Hematopoietic multipotent progenitor cell (in vitro differentiated cells): ENCODE results near the gene KCNAB1. TPM values are rescaled to one million over a fixed set of nuclear protein-coding genes. Genes with fewer than 3 reads are reported as not detected.

Experiments used
- DNase-seq, 3 donors: peaks; one replicate each; pipeline ENCODE4 v3.0.0-alpha.2; 2011 to 2015; ENCODE audit warnings: low read depth in 2 of 3, low spot score in 2 of 3
- total RNA-seq: library from RNA; depleted of rRNA; stranded (reverse); fragments of >200 nt; gene quantifications from one replicate; pipeline ENCODE4 v1.2.3, GENCODE V29; 2012

Gene KCNAB1
- total RNA-seq, 1 donor: not detected

DNA sequence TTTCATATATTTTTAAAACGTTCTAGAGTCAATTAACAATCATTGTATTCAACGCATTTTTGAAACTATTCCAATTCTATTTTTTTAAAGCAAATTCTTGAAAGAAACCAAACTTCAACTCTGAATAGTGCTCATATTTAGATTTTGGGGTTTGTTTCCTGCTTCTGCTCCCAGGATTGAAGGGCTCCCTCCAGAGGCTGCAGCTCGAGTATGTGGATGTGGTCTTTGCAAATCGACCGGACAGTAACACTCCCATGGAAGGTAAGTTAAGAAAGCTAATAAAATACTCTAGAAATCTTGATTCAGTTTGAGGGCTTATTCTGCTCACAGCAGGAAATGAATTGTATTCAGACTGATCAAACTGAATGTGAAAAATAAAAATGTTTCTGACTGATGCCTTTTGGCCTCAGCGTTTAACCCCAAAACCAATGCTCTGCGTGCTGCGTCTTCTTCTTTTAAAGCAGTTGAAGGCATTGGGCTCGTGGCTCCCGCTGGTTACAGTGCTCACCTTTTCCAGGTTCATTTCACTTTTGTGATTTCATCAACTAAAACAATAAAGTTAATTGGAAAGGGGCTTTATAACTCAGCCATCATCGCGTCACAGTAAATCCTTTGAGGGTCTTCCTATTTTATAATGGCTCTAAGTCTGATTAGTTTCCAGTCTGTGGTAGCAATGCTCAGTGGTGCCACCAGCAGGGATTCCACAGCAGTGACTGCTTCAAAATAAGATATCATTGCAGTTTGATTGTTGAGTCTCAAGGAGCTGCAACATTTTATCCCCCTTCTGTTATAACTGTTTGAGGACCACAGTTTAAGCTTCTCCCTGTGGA lies 354.4 kb downstream of the KCNAB1 start:
- DNase-seq: peak in 1 of 3 donors; percentile 46

DNA sequence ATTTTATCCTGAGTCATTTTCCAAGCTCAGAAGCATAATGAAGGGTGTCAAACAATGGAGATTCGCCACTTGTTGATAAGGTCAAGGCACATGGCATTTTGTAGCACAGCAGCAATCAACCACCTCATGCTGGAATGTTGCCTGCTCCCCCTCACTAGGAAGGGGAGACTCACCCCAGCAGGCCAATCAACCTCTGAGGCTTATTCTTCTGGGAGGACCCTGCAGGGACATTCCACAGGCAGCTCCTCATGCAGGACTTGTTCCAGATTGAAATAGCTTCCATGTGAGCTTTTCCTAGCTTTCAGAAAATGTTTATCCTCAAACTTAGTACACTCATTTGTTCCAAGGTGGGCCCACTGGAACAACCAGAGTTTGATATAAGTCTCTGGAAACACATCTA lies 356.9 kb downstream of the KCNAB1 start:
- no peak for DNase-seq

DNA sequence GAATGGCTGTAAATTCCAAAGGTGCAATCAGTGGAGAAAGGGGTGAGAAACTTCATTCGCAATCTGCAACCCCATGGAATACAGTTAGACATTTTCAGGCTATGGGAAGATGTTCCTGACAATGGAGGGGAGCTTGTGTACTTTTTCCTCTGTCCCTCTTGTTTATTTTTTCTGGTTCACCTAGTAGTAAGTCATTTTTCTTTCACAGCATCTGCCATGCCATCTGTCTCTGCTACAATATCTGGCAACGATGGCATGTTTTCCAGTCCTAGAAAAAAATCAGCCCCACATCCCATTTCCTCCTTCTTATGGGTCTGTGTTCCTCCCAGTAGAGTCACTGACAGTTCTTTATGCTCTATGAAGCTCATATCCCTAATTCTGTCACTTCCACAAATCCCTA lies 358.5 kb downstream of the KCNAB1 start:
- DNase-seq: no peak

DNA sequence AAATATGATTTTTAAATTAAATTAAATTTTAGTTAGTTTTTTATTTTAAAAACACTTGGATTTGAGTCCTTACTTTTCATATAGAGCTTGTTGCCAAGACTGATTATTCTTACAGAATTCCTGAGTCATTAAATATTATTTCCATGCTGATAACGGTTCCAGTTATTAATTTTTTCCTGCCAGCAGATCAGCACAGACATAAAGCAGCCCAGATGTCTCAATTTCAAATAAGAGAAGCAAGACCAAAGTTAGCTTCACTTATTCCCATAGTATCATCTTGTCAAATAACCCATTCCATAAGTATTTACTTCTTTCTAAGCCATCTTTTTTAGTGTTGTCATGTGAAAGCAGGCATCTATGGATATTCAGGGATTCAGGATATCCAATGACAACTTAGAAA lies 359.2 kb downstream of the KCNAB1 start:
- DNase-seq: no peak

DNA sequence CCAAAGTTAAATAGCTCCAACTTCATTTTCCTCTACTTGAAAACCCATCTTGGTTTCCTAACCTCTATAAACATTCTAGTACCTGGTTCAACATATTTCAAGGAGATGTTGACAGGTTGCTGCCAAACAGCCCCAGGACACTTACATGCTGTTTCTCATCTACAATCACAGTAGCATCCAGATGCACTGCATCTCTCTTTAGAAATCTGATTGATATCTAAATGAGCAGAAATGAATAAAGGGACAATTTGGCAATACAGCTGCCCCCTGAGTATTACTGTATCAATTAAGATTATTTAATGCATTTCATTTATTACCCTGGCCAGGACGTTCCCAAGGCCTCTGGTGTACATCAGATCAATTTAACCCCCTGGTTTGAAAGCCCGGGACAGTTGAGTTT lies 360.6 kb downstream of the KCNAB1 start:
- no peak for DNase-seq

DNA sequence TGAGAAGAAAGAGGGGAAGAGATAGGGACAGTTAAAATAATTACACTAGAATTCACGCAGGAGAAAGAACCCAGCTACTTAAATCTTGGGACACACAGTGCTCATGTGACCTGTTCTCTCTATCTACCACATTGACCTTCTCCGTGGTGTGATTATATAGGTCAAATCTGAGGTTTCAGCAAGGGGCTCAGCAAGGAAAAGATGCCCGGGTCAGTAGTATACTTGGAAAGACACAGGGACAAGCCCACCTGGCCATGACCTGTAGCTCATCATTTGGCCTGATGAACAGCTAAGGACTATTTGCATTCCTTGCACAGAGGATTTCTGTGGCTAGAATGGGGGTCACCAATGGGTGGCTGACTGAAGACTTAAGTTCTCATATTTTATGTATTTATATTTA lies 362.6 kb downstream of the KCNAB1 start:
- no peak for DNase-seq

DNA sequence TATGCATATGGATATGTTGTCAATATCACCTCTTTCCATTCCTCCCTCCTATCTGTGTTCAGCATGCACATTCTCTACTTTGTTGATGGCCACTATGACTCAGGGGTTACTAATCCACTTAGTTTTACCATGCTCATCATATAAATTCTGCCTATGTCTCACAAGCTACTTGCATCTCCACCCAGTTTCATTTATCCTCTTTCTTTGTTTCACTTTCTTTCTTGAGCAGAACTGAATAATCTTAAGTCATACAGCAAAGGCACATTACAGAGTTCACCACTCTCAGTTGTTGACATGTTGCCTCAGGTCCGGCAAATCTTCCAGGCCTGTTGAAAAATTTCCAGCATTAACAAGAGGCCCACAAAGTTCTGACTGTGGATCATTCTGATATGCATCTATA lies 363.0 kb downstream of the KCNAB1 start:
- peak in 2 of 3 donors; percentile 57 to 76 for DNase-seq

DNA sequence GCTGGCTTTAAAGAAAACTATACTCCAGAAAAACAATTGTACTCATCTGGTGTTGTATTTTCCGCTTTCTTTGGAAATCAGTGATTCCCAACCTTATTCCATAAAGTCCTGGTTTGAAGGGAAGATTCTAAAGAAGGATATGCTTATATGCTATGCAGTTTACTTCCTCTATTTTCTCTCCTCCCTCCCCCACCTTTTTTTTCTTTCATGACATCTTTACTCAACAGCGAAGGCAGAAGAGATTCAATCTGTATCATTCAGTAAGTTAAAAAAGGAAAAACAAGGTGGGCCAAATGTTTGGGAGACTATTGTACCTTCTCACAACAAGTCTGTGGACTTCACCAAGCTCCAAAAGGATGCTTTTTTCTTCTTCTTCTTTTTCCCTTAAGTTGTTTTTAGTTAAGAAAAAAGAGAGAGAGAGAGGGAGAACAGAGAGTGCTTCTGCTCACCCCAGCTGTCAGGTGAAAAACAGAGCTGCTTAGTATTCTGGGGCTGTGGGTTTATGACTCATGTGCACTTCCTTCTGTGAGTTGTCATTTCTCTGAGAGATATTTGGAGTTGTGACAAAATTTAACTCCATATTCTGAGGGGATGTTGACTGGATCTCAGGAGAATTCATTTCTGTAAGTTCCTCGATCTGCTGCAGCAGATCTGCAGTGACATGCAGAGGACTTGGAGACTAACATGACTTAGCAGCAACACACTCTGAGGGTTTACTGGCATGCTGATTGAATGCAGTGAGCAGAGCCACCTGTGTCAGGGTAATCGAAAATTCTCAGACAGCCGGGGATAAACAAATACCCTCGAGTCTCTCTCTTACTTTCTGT lies 363.8 kb downstream of the KCNAB1 start:
- peak in 2 of 3 donors; percentile 82 to 86 for DNase-seq

DNA sequence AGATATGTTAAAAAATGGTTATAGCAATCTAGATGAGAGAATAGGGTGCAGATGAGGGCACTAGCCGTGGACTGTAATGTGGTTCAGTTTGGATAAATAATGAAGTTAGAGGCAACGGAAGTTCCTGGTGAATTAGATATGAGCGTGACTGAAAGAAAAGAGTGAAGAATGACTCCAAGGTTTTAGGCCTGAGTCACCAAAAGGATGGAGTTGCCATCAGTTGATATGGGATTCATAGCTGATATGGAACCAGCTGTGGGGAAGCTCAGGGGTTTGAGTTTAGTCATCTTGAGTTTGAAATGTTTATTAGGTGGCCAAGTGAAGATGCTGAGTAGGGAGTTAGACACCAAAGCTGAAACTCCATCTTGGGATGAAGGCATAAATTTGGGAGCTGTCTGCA lies 368.4 kb downstream of the KCNAB1 start:
- no peak for DNase-seq

DNA sequence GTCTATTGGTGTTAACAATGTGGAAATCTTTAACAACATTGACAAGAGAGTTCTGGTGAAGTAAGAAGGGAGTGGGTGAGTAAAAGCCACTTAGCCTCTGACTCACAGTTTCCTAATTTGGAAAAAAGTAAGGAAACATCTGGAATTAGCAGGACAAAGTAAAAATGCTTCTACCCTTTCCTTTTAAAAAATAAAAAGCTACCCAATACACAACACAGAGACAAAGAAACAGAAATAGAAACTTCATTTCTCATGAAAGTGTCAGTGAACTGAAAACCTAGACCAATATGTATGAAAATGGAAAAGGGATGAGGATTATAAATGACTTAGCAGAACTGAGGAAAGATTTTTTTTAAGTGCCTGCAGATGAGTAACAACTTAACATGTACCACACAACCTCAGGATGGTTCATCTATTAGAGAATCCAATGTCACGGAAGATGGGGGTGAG lies 369.1 kb downstream of the KCNAB1 start:
- DNase-seq: no peak

DNA sequence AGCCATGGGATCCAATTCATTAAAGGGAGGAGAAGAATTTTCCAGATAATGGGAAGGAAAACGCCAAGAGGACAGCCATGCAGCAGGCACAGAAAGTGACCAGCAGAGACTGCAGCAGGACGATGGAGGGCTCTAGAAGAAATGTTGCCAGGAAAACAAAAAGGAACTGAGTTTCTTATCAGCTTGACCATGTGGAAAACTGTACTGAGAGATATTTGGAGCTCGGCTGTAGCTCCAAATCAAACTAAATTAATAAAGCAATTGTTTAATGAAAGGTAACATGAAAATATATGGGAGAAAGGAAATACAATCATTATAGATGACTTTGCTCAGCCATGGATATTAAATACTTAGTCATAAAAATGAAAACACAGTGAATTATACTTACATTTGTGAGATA lies 370.8 kb downstream of the KCNAB1 start:
- no peak for DNase-seq

DNA sequence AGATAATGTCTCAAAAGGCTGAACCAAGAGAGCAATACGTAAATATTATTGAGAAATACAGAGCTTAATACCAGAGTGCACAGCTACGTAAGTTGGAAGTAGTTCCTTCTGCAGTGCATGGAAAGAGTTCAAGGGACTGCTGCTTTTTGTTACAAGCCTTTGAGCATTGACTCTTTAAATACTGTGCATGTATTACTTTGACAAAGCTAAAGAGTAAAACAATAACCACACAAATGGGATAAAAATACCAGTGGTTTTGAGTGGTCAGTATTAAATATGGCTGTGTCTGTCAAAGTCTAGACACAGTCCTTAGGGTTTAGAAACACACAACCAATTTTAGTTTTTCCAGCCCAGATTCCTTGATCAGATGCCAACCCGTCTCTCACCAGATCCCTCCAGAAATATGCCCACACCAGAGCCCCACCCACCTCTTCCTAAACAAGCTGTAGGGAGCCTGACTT lies 372.5 kb downstream of the KCNAB1 start:
- no peak for DNase-seq

DNA sequence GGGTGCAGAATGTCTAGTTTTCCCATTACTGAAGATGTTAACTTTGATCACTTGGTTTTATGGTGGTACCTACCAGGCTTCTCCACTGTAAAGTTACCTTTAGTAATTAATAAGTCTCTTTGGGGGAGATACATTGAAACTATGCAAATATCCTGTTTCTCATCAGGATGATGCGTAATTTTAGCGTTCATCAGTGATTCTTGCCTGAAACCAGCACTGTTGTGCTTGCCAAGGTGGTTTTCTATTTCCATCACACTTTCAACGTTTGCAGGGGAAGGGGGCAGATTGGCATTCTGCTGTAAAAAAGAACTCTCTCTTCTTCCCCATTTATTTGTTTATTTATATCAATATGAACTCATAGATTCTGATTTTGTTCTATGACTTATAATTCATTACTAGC lies 373.5 kb downstream of the KCNAB1 start:
- DNase-seq: no peak

DNA sequence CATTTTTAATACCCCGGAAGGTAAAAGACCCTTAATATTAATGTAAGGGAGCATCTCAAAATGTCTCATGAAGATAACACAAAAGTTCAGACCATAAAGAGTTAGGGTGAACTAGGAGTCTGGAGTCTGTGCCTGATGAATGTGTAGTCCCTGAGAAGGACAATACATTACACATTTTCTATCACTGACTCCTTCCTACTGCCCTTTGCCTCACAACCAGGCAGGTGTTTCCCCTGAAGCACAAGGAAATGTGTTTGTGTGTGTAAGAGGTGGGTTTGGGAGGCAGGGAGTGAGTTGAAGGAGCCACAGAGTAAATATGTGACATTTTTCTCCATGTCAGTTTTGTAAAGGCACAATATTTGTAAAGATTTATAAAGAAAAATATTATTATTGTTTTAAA lies 375.4 kb downstream of the KCNAB1 start:
- DNase-seq: no peak

DNA sequence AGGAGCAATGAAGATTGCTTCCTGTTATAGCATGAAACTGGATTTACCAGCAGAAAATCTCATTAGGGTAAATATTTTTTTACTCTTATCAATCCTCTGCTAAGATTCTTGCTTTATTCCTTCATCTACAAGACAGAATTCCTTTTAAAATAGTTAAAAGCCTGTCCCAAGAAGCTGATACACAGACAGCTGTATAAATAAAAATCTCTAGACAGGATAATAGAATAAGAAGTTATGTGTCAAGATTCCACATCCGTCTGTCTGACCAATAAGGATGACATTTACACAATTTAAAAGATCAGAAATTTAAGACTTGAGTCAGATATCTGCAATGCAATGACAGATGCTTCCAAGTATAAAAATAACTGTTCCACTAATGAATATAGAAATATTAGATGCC lies 376.9 kb downstream of the KCNAB1 start:
- DNase-seq: no peak

DNA sequence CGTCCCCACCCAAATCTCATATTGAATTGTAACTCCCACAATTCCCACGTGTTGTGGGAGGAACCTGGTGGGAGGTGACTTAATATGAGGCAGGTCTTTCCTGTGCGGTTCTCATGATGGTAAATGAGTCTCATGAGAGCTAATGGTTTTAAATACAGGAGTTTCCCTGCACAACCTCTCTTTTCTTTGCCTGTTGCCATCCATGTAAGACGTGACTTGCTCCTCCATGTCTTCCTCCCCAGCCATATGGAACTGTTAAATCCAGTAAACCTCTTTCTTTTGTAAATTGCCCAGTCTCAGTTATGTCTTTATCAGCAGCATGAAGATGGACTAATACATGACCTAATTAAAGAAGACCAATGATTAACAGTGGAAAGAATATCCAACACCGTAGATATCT lies 377.9 kb downstream of the KCNAB1 start:
- DNase-seq: no peak

DNA sequence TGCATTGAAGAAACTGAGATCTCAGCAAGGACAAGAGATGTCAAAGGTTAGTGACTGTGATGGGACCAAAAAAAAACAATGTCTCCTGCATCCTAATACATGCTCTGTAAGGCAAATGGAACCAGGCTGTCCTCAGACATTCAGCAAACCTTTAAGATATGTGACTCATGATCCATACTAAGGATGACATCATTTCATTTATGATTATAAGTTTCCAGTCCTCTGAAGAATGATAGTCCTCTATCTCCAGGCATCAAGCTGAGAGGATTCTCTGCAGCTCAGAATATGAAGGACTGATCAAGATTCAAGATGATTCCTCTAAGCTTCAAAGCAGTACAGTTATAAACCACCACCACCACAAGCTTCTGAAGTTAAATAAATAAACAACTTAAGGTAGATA lies 386.9 kb downstream of the KCNAB1 start:
- no peak for DNase-seq

DNA sequence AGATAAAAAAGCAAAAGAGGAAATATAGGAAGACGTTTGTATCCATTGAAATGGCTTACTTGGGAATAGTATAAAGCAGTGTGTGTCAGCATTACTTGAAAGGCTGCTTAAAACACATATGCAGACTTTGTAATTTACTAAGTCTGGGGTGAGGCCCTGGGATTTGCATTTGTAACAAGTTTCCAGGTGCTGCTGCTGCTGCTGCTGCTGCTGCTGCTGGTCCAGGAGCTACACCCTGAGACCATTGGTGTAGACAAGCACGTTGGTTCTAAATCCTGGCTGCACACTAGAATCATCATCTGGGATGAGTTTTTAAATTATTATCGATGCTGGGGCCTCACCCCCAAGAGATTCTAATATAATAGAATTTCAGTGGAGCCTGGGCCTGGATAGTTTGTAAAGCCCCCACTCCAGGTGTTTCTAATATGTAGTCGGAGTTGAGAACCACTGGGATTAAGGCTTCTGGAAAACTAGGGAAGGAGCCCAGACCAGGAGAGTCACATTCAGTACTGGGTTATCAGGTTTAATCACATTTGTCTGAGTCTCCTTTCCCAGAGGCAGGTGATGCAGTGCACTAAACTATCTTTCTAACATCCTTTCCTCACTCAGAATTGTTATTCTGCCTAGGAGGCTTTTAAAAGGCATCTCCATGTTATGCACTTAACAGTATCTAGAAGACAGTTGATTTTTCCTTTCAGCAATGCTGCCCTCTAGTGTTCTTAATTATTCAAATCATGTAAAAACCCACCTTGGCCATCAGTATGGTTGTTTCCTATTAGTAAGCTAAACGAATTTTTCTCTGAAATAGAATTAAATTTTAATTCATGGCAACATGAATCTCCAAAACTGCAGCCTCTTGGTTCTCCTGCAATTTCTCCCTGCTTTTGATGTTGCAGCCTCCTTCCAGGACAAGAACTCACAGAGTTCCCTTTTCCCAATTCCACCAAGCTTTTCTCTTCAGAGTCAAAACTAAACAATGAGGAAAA lies 389.1 kb downstream of the KCNAB1 start:
- peak; percentile 18 to 79 (median 46) for DNase-seq

DNA sequence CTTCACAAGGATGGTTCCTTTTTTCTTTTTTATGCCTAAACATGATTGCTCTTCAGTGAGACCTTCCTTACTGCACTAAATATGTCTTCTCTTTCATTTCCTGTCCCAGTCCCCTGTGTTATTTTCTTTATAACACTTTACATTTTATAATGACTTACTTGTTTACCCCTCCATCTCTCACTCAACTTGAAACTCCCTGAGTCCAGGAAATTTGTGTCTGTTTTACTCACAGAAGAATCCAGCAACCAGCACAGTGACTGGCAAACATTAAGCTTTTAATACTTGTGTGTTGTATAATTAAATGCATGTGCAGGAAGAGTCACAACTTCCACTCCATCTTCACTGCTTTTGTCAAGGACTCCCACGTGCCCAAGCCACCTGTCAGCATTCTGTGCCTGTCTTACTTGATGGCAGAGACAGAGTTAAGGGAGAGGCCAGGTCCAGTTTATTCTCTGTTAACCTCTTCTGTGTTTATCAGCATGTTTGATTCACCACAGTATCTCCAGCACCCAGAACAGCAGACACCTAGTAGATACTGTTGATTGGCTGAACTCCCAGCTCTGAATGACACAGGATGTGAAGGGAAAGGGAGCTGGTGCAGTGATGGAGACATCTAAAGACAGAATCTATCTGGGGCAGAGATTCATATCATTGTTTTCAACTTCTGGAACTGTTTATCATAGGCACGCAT lies 391.8 kb downstream of the KCNAB1 start:
- no peak for DNase-seq

DNA sequence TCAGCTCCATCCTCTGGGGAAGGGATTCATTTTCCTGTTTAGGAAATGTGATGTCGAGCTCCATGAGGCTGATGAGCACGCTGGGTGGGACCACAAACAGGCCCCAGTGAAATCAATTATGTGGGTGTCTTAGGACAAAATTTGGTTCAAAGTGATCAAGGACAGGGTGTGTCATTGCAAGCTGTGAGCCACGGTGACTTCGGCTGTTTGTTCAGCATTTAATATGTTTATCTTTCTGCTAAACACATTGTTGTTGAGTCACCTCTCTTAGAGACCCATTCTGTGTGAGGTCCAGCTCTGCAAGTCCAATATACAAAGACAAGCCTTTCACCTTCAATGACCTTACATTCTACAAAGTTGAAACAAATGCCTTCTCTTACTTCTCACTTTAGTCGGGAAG lies 393.2 kb downstream of the KCNAB1 start:
- no peak for DNase-seq
